GM04504 (cell line): ENCODE measurements around the gene ZDHHC20.

ENCODE experiments used
- DNase-seq: peaks from one replicate; pipeline ENCODE4 v3.0.0-alpha.2; 2012; ENCODE audit warnings: low read depth

Gene ZDHHC20

GRCh38 chr13:21361706-21362105, 97.4 kb downstream of the ZDHHC20 start:
- DNase-seq, result no peak

GRCh38 chr13:21361123-21361522, 98.0 kb downstream of the ZDHHC20 start:
- no peak for DNase-seq

GRCh38 chr13:21360463-21360862, 98.6 kb downstream of the ZDHHC20 start:
- no peak for DNase-seq

- no peak for DNase-seq
Measured at GRCh38 chr13:21359855-21360254, 99.2 kb downstream of the ZDHHC20 start.

- no peak for DNase-seq
Measured at GRCh38 chr13:21355304-21355703, 103.8 kb downstream of the ZDHHC20 start.

GRCh38 chr13:21354721-21355120, 104.4 kb downstream of the ZDHHC20 start:
- DNase-seq, result no peak

- no peak for DNase-seq
Measured at GRCh38 chr13:21348488-21349120, 110.5 kb downstream of the ZDHHC20 start.

GRCh38 chr13:21347753-21348318, 111.3 kb downstream of the ZDHHC20 start:
- no peak for DNase-seq

- no peak for DNase-seq
Measured at GRCh38 chr13:21344662-21345176, 114.4 kb downstream of the ZDHHC20 start.

GRCh38 chr13:21343659-21344058, 115.4 kb downstream of the ZDHHC20 start:
- no peak for DNase-seq

- DNase-seq, result no peak
Measured at GRCh38 chr13:21342699-21343442, 116.2 kb downstream of the ZDHHC20 start.

GRCh38 chr13:21341637-21342422, 117.3 kb downstream of the ZDHHC20 start:
- DNase-seq, result no peak

- no peak for DNase-seq
Measured at GRCh38 chr13:21338639-21339278, 120.3 kb downstream of the ZDHHC20 start.

- no peak for DNase-seq
Measured at GRCh38 chr13:21338156-21338555, 120.9 kb downstream of the ZDHHC20 start.

GRCh38 chr13:21336609-21337349, 122.3 kb downstream of the ZDHHC20 start:
- no peak for DNase-seq

- DNase-seq, result no peak
Measured at GRCh38 chr13:21333186-21333585, 125.9 kb downstream of the ZDHHC20 start.

GRCh38 chr13:21330126-21330861, 128.8 kb downstream of the ZDHHC20 start:
- DNase-seq, result no peak

GRCh38 chr13:21328836-21329477, 130.1 kb downstream of the ZDHHC20 start:
- DNase-seq, result no peak

GRCh38 chr13:21328201-21328600, 130.9 kb downstream of the ZDHHC20 start:
- no peak for DNase-seq
